Activated CD8-positive, alpha-beta memory T cell treated with anti-CD3 and anti-CD28 coated beads, Interleukin-2, amount 10 ng/mL, durations not matched to agents 7 days and 5 days (primary cell): ENCODE data around the gene UIMC1. TPM values are rescaled to one million over a fixed set of nuclear protein-coding genes. Genes with fewer than 3 reads are reported as not detected.
A peak's percentile ranks its signal among the peaks of the same experiment; 100 is the strongest.
"Not testable (repeated sequence)": the region's sequence is repeated elsewhere in the genome, so short reads cannot be mapped to it uniquely, and the experiment has no call there.

Experiments
- ATAC-seq: fragments of 150-1000 bp; cut with Tn5 transposase; one replicate; pipeline ENCODE4 v1.10.0; 2021; ENCODE audit warnings: moderate library complexity
- CTCF ChIA-PET: fragments of 350-600 bp; sonication (Branson Sonifier 250); formaldehyde crosslinking; loops from one replicate; lab custom pipeline; 2021; ENCODE audit warnings: antibody characterized with exemption; lab: Charles Lee
- DNase-seq: peaks from one replicate; pipeline ENCODE4 v3.0.0-alpha.2; 2020
- H3K27ac Mint-ChIP-seq: one replicate; pipeline ENCODE4 v1.8.0; 2021; ENCODE audit warnings: mild to moderate bottlenecking, mixed read lengths
- H3K27me3 Mint-ChIP-seq: one replicate; pipeline ENCODE4 v1.8.0; 2021; ENCODE audit warnings: mixed read lengths
- H3K36me3 Mint-ChIP-seq: one replicate; pipeline ENCODE4 v1.8.0; 2021; ENCODE audit warnings: mild to moderate bottlenecking, mixed read lengths
- H3K4me1 Mint-ChIP-seq: one replicate; pipeline ENCODE4 v1.8.0; 2021; ENCODE audit warnings: mixed read lengths
- H3K4me3 Mint-ChIP-seq: one replicate; pipeline ENCODE4 v1.8.0; 2021; ENCODE audit warnings: mild to moderate bottlenecking, moderate library complexity, mixed read lengths
- H3K9me3 Mint-ChIP-seq: one replicate; pipeline ENCODE4 v1.8.0; 2022; ENCODE audit warnings: low read depth, mixed read lengths
- total RNA-seq, 2 experiments: library from RNA; stranded (reverse); gene quantifications; one replicate each; pipeline ENCODE4 v1.2.3, GENCODE V29; 2021

Gene UIMC1
- total RNA-seq, 2 experiments from 2014 or later: 50.1 to 56.0 TPM

GRCh38 chr5:176880366-176881020 is 126.1 kb downstream of the UIMC1 start:
- Mint-ChIP-seq H3K27ac (no peak overlapping the region), H3K4me1 (peaks cover 11% of the 10 kb centered on the region), H3K9me3 (no peaks in the 10 kb centered on the region), H3K27me3 (peaks cover 17% of the 10 kb centered on the region), H3K36me3 (no peaks in the 10 kb centered on the region), H3K4me3 (no peak overlapping the region)
- DNase-seq (no peak), ATAC-seq (no peak)
- CTCF ChIA-PET: no interaction called here

- H3K27ac Mint-ChIP-seq: no peak overlapping the region
- H3K4me1 Mint-ChIP-seq: peaks cover 7% of the 10 kb centered on the region
- no peak for DNase-seq
- no peak for ATAC-seq
- CTCF ChIA-PET: no interaction called here
- H3K4me3 Mint-ChIP-seq: no peak overlapping the region
- peaks cover 2% of the 10 kb centered on the region for H3K9me3 Mint-ChIP-seq
- H3K27me3 Mint-ChIP-seq: peaks cover 22% of the 10 kb centered on the region
- no peaks in the 10 kb centered on the region for H3K36me3 Mint-ChIP-seq
These were observed 126.8 kb downstream of the UIMC1 start for GRCh38 chr5:176879663-176880361.

GRCh38 chr5:176878906-176879662 is 127.5 kb downstream of the UIMC1 start:
- H3K9me3 Mint-ChIP-seq: peaks cover 2% of the 10 kb centered on the region

GRCh38 chr5:176878463-176878862 is 128.1 kb downstream of the UIMC1 start:
- H3K9me3 Mint-ChIP-seq: peaks cover 2% of the 10 kb centered on the region
- DNase-seq (no peak), ATAC-seq (no peak)
- CTCF ChIA-PET: no interaction called here
- H3K27ac Mint-ChIP-seq: no peak overlapping the region
- peaks cover 21% of the 10 kb centered on the region for H3K27me3 Mint-ChIP-seq
- H3K36me3 Mint-ChIP-seq: no peaks in the 10 kb centered on the region
- H3K4me1 Mint-ChIP-seq: peaks cover 4% of the 10 kb centered on the region
- H3K4me3 Mint-ChIP-seq: no peak overlapping the region

More at GRCh38 chr5:176878906-176879662, 127.5 kb downstream of the UIMC1 start:
- Mint-ChIP-seq H3K27ac (no peak overlapping the region), H3K27me3 (peaks cover 21% of the 10 kb centered on the region), H3K36me3 (no peaks in the 10 kb centered on the region), H3K4me1 (peaks cover 4% of the 10 kb centered on the region), H3K4me3 (no peak overlapping the region)
- CTCF ChIA-PET: no interaction called here
- ATAC-seq (no peak), DNase-seq (no peak)

- no peak overlapping the region for H3K4me3 Mint-ChIP-seq
- CTCF ChIA-PET: no interaction called here
- H3K4me1 Mint-ChIP-seq: peaks cover 4% of the 10 kb centered on the region
- no peak overlapping the region for H3K27ac Mint-ChIP-seq
- DNase-seq (no peak), ATAC-seq (no peak)
- no peaks in the 10 kb centered on the region for H3K36me3 Mint-ChIP-seq
- peaks cover 4% of the 10 kb centered on the region for H3K9me3 Mint-ChIP-seq
- peaks cover 21% of the 10 kb centered on the region for H3K27me3 Mint-ChIP-seq
These were observed 128.7 kb downstream of the UIMC1 start for GRCh38 chr5:176877793-176878331.

- no peaks in the 10 kb centered on the region for H3K36me3 Mint-ChIP-seq
- H3K9me3 Mint-ChIP-seq: peaks cover 4% of the 10 kb centered on the region
- no peak overlapping the region for H3K27ac Mint-ChIP-seq
- DNase-seq: no peak
- ATAC-seq: no peak
- H3K4me3 Mint-ChIP-seq: no peak overlapping the region
- CTCF ChIA-PET: interaction anchor here (1.3 kb wide), 1 partner anchor 216 kb away, joined by 3 read pairs; no protein-coding TSS in a partner anchor
- peaks cover 4% of the 10 kb centered on the region for H3K4me1 Mint-ChIP-seq
- peaks cover 17% of the 10 kb centered on the region for H3K27me3 Mint-ChIP-seq
These were observed 129.8 kb downstream of the UIMC1 start for GRCh38 chr5:176876506-176877431.

- Mint-ChIP-seq H3K36me3 (no peaks in the 10 kb centered on the region), H3K4me1 (peaks cover 4% of the 10 kb centered on the region), H3K27me3 (peaks cover 17% of the 10 kb centered on the region), H3K4me3 (no peak overlapping the region), H3K9me3 (peaks cover 4% of the 10 kb centered on the region), H3K27ac (no peak overlapping the region)
- CTCF ChIA-PET: interaction anchor here (1.3 to 1.6 kb wide), 2 partner anchors 215 kb away, joined by 3 to 8 read pairs; no protein-coding TSS in a partner anchor
- no peak for ATAC-seq
- DNase-seq: no peak
These were observed 130.6 kb downstream of the UIMC1 start for GRCh38 chr5:176875783-176876505.

- no peak overlapping the region for H3K27ac Mint-ChIP-seq
- CTCF ChIA-PET: interaction anchor here (1.6 kb wide), 1 partner anchor 214 kb away, joined by 8 read pairs; no protein-coding TSS in a partner anchor
These were observed 131.5 kb downstream of the UIMC1 start for GRCh38 chr5:176875014-176875550.

GRCh38 chr5:176874198-176874780 is 132.3 kb downstream of the UIMC1 start:
- DNase-seq (no peak), ATAC-seq (no peak)
- peaks cover 8% of the 10 kb centered on the region for H3K9me3 Mint-ChIP-seq
- H3K4me3 Mint-ChIP-seq: no peak overlapping the region
- CTCF ChIA-PET: interaction anchor here (1.6 kb wide), 1 partner anchor 213 kb away, joined by 8 read pairs; no protein-coding TSS in a partner anchor
- H3K36me3 Mint-ChIP-seq: no peaks in the 10 kb centered on the region
- no peak overlapping the region for H3K27ac Mint-ChIP-seq
- peaks cover 4% of the 10 kb centered on the region for H3K4me1 Mint-ChIP-seq
- peaks cover 17% of the 10 kb centered on the region for H3K27me3 Mint-ChIP-seq

More at GRCh38 chr5:176875014-176875550, 131.5 kb downstream of the UIMC1 start:
- H3K9me3 Mint-ChIP-seq: peaks cover 8% of the 10 kb centered on the region
- no peak overlapping the region for H3K4me3 Mint-ChIP-seq
- no peaks in the 10 kb centered on the region for H3K36me3 Mint-ChIP-seq
- H3K4me1 Mint-ChIP-seq: peaks cover 4% of the 10 kb centered on the region
- ATAC-seq: no peak
- DNase-seq: no peak
- peaks cover 17% of the 10 kb centered on the region for H3K27me3 Mint-ChIP-seq

- H3K9me3 Mint-ChIP-seq: peaks cover 8% of the 10 kb centered on the region
- DNase-seq: no peak
- no peak for ATAC-seq
- H3K36me3 Mint-ChIP-seq: no peaks in the 10 kb centered on the region
- peak overlapping the region; percentile 52 for H3K27ac Mint-ChIP-seq
- H3K4me1 Mint-ChIP-seq: peaks cover 4% of the 10 kb centered on the region
- no peak overlapping the region for H3K4me3 Mint-ChIP-seq
- CTCF ChIA-PET: no interaction called here
- peaks cover 17% of the 10 kb centered on the region for H3K27me3 Mint-ChIP-seq
These were observed 132.9 kb downstream of the UIMC1 start for GRCh38 chr5:176873541-176874172.

GRCh38 chr5:176873011-176873410 is 133.6 kb downstream of the UIMC1 start:
- DNase-seq, CTCF ChIA-PET, H3K36me3 Mint-ChIP-seq, H3K4me1 Mint-ChIP-seq, ATAC-seq, H3K9me3 Mint-ChIP-seq, H3K4me3 Mint-ChIP-seq: not testable (repeated sequence)
- Mint-ChIP-seq H3K27me3 (peaks cover 17% of the 10 kb centered on the region), H3K27ac (peak overlapping the region; percentile 52)
